ENCODE results near the gene UBE2J2. TPM values are rescaled to one million over a fixed set of nuclear protein-coding genes. Genes with fewer than 3 reads are reported as not detected.

The UBE2J2 gene
- total RNA-seq, 1 donor from 2014 or later = 25.2 TPM

- no peak overlapping the region for H3K4me3 ChIP-seq
- TF ChIP-seq CTCF (IDR thresholded peaks at IDR 0.05) = no peak
- H3K36me3 ChIP-seq = peaks cover 42 to 49% of the 10 kb centered on the region in 2 donors
- intact Hi-C loops (cut with DNase I) = no loop called here
- no peak overlapping the region for H3K27ac ChIP-seq
- no peaks in the 10 kb centered on the region for H3K27me3 ChIP-seq
- no peaks in the 10 kb centered on the region for H3K4me1 ChIP-seq
- H3K9me3 ChIP-seq = no peaks in the 10 kb centered on the region
- no peak for DNase-seq (ENCODE audit: low spot score in 2 of 2)
These were observed 57.6 kb downstream of the UBE2J2 start for GRCh38 chr1:1215881-1216605.

- intact Hi-C loops (cut with DNase I) = no loop called here
- no peak for DNase-seq (ENCODE audit: low spot score in 2 of 2)
- Histone ChIP-seq H3K4me1 (no peaks in the 10 kb centered on the region), H3K9me3 (no peaks in the 10 kb centered on the region), H3K27me3 (no peaks in the 10 kb centered on the region), H3K36me3 (peaks cover 38 to 41% of the 10 kb centered on the region in 2 donors), H3K27ac (no peak overlapping the region), H3K4me3 (no peak overlapping the region)
- no peak for TF ChIP-seq CTCF (IDR thresholded peaks at IDR 0.05)
These were observed 58.5 kb downstream of the UBE2J2 start for GRCh38 chr1:1215080-1215676.

GRCh38 chr1:1213345-1214265, 60.0 kb downstream of the UBE2J2 start, which contains the start of gene TNFRSF4:
Gene TNFRSF4 (minus strand): TSS chr1:1214153. CDS start chr1:1214127, 26 bp downstream.
- Histone ChIP-seq H3K4me1 (no peaks in the 10 kb centered on the region), H3K4me3 (peak within 1 kb of the TSS in 1 of 2 donors; percentile 19), H3K27ac (no peak within 1 kb of the TSS), H3K36me3 (peaks cover 25% of the 10 kb centered on the region in 2 donors), H3K9me3 (no peaks in the 10 kb centered on the region), H3K27me3 (no peaks in the 10 kb centered on the region)
- intact Hi-C loops (cut with DNase I) = no loop called here
- TF ChIP-seq CTCF (IDR thresholded peaks at IDR 0.05) = no peak
- DNase-seq (ENCODE audit: low spot score in 2 of 2) = no peak

- peak in 1 of 2 donors; percentile 78 for DNase-seq (ENCODE audit: low spot score in 2 of 2)
- Histone ChIP-seq H3K27ac (no peak overlapping the region), H3K9me3 (no peaks in the 10 kb centered on the region), H3K36me3 (peaks cover 17 to 18% of the 10 kb centered on the region in 2 donors), H3K4me3 (peak overlapping the region in 1 of 2 donors; percentile 19), H3K4me1 (no peaks in the 10 kb centered on the region), H3K27me3 (no peaks in the 10 kb centered on the region)
- no peak for TF ChIP-seq CTCF (IDR thresholded peaks at IDR 0.05)
- intact Hi-C loops (cut with DNase I) = no loop called here
These were observed 60.8 kb downstream of the UBE2J2 start for GRCh38 chr1:1212780-1213344.
